ENCODE results near the gene LRRC26. TPM values are rescaled to one million over a fixed set of nuclear protein-coding genes. Genes with fewer than 3 reads are reported as not detected.

LRRC26 gene
- total RNA-seq, 1 donor from 2014 or later: not detected

DNA sequence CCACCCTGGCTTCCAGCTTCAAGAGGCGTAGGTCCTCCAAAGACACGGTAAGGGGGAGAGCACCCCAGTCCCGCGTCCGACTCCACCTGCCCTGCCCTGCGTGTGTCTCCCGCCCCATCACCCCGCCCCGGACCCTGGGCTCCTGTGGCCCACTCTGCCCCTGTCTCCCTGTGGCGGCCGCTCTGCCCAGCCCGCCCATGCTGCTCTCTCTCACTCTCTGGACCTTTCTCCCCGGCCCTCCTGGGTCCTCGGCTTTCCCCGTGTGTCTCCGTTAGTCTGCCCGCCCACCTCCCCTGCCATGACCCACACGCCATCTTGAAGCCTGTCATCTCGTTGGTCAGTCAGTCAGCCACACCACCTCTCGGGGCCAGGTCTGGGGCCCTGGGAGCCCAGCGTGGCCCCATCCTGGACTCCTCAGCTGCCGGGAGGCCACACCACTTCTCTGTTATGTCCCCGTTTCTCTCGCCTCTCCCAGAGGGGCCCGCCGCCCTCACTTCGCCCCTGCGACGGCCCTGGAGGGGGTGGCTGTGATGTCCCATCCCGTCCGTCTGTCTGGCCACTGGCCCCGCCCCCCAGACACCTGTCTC lies 4.5 kb downstream of the LRRC26 start:
- Histone ChIP-seq H3K36me3 (ENCODE audit: control insufficient read depth, insufficient read depth, low read length) (no peaks in the 10 kb centered on the region), H3K4me3 (ENCODE audit: low read depth, low read length) (no peak overlapping the region), H3K27me3 (ENCODE audit: control insufficient read depth, insufficient read depth, low read length) (peaks cover 96% of the 10 kb centered on the region)
- no peak for DNase-seq (ENCODE audit: low read depth)
- TF ChIP-seq, protein P1, sequence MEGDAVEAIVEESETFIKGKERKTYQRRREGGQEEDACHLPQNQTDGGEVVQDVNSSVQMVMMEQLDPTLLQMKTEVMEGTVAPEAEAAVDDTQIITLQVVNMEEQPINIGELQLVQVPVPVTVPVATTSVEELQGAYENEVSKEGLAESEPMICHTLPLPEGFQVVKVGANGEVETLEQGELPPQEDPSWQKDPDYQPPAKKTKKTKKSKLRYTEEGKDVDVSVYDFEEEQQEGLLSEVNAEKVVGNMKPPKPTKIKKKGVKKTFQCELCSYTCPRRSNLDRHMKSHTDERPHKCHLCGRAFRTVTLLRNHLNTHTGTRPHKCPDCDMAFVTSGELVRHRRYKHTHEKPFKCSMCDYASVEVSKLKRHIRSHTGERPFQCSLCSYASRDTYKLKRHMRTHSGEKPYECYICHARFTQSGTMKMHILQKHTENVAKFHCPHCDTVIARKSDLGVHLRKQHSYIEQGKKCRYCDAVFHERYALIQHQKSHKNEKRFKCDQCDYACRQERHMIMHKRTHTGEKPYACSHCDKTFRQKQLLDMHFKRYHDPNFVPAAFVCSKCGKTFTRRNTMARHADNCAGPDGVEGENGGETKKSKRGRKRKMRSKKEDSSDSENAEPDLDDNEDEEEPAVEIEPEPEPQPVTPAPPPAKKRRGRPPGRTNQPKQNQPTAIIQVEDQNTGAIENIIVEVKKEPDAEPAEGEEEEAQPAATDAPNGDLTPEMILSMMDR (IDR thresholded peaks at IDR 0.05; ENCODE audit: insufficient read depth, low read length, poor library complexity, severe bottlenecking): no peak

GRCh38 chr9:137164370-137165249 lies 5.2 kb downstream of the LRRC26 start:
- DNase-seq (ENCODE audit: low read depth): no peak
- Histone ChIP-seq H3K4me3 (ENCODE audit: low read depth, low read length) (no peak overlapping the region), H3K36me3 (ENCODE audit: control insufficient read depth, insufficient read depth, low read length) (no peaks in the 10 kb centered on the region), H3K27me3 (ENCODE audit: control insufficient read depth, insufficient read depth, low read length) (peaks cover 96% of the 10 kb centered on the region)
- TF ChIP-seq, protein P1 (IDR thresholded peaks at IDR 0.05; ENCODE audit: insufficient read depth, low read length, poor library complexity, severe bottlenecking): no peak

DNA sequence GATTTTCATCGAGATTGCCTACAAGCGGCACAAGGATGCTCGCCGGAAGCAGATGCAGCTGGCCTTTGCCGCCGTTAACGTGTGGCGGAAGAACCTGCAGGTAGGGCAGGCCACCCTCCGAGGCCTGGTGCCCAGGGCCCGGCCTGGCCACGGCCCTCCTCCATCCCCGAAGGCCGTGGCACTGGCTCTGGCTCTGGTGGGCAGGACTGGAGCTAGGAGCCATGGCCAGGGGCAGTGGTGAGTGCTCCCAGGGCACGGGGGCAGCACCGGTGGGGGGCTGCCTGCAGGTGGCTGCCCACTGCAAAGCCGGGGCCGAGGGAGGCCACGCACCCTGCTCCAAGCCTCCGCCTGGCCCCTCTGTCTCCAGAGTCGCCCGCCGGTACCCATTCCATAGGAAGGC lies 6.0 kb downstream of the LRRC26 start:
- TF ChIP-seq, protein P1 (IDR thresholded peaks at IDR 0.05; ENCODE audit: insufficient read depth, low read length, poor library complexity, severe bottlenecking): no peak
- no peak for DNase-seq (ENCODE audit: low read depth)
- H3K4me3 ChIP-seq (ENCODE audit: low read depth, low read length): no peak overlapping the region
- H3K27me3 ChIP-seq (ENCODE audit: control insufficient read depth, insufficient read depth, low read length): peaks cover 95% of the 10 kb centered on the region
- H3K36me3 ChIP-seq (ENCODE audit: control insufficient read depth, insufficient read depth, low read length): no peaks in the 10 kb centered on the region

DNA sequence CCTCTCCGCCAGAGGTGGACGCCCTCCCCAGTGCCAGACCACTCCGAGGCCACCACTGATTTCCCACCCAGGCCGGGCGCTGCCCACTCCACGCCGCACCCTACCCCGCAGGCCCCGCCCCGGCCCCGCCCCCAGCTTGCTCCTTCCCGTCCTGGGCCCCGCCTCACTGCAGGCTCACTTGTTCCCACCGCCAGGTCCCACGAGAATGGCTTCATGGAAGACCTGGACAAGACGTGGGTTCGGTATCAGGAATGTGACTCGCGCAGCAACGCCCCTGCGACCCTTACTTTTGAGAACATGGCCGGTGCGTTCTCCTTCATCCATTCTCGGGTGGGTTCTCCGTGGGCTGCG lies 6.5 kb downstream of the LRRC26 start:
- TF ChIP-seq, protein P1 (IDR thresholded peaks at IDR 0.05; ENCODE audit: insufficient read depth, low read length, poor library complexity, severe bottlenecking): no peak
- DNase-seq (ENCODE audit: low read depth): no peak

GRCh38 chr9:137162505-137163364 lies 7.1 kb downstream of the LRRC26 start:
- peak overlapping the region; percentile 22 for H3K4me3 ChIP-seq (ENCODE audit: low read depth, low read length)
- DNase-seq (ENCODE audit: low read depth): no peak
- H3K36me3 ChIP-seq (ENCODE audit: control insufficient read depth, insufficient read depth, low read length): no peaks in the 10 kb centered on the region
- TF ChIP-seq, protein P1 (IDR thresholded peaks at IDR 0.05; ENCODE audit: insufficient read depth, low read length, poor library complexity, severe bottlenecking): peak; percentile 13
- peaks cover 95% of the 10 kb centered on the region for H3K27me3 ChIP-seq (ENCODE audit: control insufficient read depth, insufficient read depth, low read length)

More for the DNA sequence above, 6.5 kb downstream of the LRRC26 start:
- Histone ChIP-seq H3K27me3 (ENCODE audit: control insufficient read depth, insufficient read depth, low read length) (peaks cover 95% of the 10 kb centered on the region), H3K4me3 (ENCODE audit: low read depth, low read length) (peak overlapping the region; percentile 22), H3K36me3 (ENCODE audit: control insufficient read depth, insufficient read depth, low read length) (no peaks in the 10 kb centered on the region)
